CD4-positive, alpha-beta T cell treated with Interleukin-15 for 1 hour (primary cell): Measurements from ENCODE around the gene ITSN1.
"Not testable (repeated sequence)": the region's sequence is repeated elsewhere in the genome, so short reads cannot be mapped to it uniquely, and the experiment has no call there.

Experiments used
- DNase-seq: peaks from one replicate; pipeline ENCODE4 v3.0.0-alpha.2; 2020

The ITSN1 gene

DNA sequence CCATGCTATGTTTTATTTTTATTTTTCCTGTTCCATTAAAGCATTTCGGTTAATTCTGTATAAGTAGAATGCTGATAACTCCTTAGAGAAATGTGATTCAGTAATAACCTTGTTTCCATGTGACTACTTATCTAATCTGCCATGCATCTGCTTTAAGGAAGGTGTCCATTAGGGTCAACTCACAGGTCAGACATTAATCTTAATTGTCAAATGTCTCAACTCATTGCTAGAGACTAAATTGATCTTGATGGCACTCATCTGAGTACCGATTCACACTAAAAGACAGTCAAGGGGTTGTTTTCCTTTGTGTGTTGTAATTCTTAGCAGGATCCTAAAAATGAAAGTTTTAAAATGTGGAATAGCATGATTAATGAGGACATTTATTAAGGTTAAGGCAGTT lies 41.8 kb downstream of the ITSN1 start:
- DNase-seq: no peak

DNA sequence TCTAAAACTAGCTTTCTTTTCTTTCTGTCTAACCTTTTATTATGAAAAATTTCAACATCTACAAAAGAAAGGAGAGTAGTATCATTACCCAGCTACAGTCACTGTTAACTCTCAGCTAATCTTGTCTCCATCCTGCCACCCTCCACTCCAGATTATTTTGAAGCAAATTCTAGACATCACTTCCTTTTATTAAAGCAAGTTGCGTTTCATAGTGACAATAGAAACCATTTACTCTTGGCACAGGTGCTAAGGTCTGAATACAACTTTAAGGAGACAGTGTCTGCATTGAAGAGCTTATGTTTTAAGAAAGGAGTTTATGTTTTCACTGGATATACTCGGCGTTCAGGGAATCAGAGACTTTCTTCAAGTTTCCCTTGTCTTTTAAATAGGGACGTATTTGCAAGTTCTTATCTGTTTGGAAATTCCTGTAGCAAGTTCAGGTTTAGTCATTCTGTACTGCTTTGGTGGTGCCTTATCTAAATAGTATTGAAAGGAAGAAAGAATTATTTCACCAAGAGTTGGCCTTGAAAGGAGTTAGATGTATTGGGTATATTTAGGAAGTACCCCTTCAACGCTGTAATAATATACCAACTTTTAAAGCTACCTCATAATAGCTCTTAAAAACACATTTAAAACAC lies 42.7 kb downstream of the ITSN1 start:
- no peak for DNase-seq

DNA sequence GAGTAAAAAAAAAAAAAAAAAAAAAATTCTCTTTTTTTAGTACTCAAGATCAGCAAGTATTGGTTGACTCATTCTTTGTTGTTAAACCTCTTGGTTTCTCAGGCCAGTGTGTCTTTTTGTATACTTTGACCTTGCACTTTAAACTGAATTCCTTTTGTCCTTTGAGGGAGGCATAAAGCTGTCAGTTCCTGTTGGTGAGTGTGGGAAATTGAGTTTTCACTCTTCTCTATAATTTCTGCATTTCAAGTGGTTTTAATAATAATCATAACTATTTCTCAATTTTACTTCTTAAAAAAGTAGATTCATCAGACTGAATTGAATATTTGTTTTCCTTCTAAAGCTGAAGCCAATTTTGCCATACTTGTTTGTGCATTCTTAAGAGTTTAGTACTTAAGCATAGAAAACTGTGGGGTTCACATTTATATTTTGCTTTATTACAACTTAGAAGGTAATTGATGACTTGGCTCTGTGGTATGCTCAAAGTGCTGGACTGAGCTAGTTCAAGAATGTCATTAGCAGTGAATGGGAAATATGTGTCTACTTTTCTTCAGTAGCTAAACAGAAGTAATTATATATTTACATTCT lies 43.4 kb downstream of the ITSN1 start:
- DNase-seq: no peak

DNA sequence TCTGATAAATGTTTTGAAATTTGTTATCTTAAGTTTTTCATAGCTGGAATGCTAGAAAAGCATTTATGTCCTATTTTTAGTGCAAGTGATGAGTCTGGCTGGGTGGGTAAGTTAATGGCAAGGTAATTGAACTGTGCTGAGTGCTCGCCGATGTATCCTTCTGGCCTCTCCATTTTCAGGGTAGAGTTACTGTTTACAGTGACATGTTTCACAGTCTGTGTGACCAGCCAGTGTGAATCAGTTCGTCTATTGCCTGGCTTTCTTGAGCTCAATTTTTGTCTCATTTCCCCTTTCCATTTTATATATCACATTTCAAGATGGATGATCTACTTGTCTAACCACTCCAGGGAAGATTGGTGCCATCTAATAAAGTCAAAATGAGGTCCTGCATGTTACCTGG lies 44.1 kb downstream of the ITSN1 start:
- DNase-seq: no peak

DNA sequence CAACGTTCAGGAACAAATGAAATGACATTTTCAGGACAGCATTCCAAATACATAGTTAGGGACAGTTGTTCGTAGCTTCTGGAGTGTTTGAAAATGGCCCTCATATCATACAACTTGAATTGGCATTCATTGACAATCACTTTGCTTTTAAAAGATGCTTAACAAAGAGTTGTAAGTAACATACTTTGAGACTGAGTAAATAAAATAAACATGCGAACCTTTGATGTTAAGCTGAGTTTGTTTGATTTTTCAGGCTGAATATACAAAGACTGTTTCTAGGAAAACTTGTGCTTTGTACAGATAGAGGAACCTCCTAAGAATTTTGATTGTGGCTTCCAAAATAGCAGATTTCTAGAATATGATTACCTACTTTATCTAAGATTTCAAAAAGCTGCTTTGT lies 45.3 kb downstream of the ITSN1 start:
- DNase-seq: no peak

DNA sequence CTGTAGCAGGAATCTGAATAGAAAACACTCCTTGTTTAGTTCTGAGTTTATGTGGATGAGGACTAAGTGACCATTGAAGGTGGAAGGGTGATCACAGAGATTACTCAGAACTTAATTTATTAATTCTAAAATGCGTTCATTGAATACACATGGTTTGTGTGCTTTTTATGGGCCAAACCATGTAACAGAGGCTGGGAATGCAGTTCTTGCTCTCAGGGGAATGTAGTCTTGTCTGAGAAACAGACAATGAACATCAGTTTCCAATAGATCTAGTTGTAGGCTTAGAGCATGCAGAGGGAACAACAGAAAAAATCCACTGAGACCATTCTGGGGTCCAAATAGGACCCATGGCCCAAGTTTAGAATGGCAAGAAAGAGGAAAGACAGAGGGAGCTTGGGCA lies 46.1 kb downstream of the ITSN1 start:
- no peak for DNase-seq

DNA sequence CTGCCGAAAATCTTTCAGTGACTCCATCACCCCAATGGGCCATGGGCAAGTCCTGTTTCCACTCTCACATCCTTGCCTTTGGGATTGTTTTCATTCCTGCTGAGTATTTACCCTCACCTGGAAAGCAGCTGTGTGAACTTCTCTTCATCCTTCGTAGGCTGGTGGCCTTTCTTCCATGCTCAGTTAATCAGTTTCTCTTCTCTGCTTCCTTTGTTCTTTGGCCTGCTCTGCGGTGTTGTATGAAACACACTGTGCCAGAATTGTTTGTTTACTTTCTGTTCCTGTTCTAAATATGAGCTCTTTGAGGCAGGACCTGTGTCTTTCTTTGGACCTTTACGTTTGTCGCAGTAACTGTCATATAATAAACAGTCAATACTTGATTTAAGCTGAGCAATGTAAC lies 48.6 kb downstream of the ITSN1 start:
- DNase-seq: no peak

DNA sequence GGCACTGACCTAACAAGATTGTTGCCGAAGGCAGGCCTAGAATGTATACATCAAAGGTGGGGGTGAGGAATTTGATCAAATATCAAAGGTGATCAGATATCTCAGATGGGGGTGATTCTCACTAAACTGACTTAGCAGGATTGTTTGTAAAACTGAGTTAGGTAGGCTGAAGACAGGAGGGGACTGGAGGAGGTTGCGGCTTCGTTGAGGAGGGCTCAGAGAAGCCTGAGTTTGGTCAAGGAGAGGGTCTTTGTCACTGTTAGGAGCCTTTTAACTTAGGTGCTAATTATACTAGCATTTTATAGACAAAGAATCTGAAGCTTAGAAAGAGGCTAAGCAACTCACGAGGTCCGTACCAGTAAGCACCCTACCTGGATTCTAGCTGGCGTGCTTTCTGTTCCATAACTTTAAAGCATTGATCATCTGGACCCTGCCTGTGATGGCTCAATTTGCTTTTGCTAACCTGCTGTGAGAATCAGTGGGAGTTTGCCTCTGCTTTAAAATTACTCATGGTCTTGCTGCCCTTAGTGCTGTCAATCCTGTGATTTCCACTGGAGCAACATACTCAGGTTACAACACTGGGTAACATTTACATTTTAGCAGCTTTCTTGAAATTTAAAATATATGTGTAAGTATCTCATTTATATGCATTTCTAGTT lies 49.8 kb downstream of the ITSN1 start:
- no peak for DNase-seq

DNA sequence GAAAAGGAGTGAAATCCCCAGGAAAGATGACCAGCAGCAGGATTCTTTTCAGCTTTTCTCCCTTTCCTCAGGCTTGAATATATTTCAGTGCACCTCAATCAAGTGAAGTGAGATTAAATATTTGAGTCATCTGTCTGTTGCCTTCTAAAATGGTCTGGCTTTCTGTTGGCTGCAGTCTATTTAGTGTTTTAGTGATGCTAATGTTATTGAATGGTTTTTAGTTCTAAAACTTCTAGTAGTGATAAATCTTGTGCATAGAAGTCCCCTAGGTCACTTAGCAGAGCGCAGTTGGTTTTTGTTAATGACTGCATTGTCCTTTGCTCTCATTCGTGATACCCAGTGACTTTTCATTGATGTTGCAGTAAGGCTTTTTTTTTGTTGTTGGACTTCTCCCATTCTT lies 53.5 kb downstream of the ITSN1 start:
- no peak for DNase-seq

DNA sequence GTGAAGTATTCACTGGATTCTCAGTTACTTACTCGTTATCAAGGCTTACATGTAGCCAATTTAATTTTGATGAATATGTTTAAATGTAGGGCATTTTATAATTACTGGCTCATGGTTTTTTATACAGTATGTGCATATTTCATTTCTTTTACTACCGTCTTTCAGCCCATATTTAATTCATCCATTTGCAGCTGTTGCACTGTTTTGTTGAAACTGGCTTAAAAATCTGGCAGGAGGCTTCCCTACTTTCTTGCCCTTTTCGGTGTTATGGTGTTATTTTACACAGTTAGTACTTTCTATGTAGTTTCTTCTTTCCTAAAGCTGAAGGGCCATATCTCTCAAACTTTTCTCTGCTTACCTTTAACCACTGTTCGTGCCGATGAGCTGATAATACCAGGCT lies 54.2 kb downstream of the ITSN1 start:
- DNase-seq: no peak

DNA sequence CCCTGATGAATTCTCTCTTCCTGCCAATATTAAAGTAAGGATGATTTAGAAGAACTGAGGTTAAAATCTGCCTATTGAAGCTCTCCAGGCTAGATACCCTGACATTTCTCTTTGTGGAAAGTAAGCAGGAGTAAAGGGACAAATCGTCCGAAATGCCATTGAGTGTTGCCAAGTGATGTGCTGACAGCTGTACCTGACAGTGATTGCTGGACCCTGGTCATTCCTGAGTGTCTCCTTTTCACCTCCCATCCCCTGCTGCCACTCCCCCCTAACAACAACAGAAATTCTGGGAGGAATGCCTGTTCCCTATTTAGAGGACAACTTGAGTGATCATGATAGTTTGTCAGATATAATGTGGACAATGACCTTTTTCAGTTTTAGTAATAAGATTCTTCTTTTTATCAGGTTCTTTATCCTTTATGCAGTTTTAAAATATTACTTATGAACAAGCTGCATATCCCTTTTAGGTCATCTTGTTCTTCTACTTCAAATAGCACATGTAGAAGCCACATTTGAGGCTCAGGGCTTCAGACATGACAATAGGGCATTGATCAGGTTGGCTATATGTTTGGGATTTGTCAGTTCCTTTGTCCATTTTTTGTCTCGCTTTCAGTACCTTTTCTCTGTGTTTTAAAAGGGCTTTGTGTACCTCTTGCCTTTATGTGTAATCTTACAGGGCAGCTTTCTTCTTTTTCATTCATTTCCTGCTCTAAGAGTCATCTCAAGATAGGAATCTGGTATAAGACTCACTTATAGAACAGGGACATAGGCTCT lies 56.0 kb downstream of the ITSN1 start:
- DNase-seq: no peak

DNA sequence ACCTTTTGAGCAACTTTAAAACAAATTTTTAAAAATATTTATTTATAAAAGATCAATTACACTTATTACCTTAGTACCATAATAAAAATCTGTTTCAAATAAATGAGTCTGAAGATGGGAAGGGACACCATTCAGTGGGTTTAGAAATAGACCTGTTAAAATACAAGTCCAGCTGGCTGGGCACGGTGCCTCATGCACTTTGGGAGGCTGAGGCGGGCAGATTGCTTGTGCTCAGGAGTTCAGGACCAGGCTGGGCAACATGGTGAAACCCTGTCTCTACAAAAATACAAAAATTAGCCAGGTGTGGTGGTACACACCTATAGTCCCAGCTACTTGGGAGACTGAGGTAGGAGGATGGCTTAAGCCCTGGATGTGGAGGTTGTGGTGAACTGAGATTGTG lies 57.0 kb downstream of the ITSN1 start:
- no peak for DNase-seq

DNA sequence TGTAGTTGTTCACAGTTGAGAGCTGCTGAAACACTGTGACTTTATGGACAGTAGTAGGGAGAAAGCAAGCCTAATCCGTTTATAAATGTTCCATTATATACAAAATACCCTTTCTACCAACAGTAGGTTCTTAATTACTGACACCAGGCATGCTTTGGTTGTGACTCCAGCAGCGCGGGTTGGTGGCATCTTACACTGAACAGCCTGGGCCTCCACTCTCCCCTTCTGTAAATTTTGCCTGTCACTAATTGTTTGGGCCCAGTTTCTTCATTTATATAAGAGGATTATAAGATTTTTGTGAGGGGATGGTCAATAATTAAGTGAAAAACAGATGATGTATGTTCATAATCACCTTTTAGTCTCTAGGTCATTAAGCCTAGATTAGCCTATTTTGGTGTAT lies 58.2 kb downstream of the ITSN1 start:
- no peak for DNase-seq

DNA sequence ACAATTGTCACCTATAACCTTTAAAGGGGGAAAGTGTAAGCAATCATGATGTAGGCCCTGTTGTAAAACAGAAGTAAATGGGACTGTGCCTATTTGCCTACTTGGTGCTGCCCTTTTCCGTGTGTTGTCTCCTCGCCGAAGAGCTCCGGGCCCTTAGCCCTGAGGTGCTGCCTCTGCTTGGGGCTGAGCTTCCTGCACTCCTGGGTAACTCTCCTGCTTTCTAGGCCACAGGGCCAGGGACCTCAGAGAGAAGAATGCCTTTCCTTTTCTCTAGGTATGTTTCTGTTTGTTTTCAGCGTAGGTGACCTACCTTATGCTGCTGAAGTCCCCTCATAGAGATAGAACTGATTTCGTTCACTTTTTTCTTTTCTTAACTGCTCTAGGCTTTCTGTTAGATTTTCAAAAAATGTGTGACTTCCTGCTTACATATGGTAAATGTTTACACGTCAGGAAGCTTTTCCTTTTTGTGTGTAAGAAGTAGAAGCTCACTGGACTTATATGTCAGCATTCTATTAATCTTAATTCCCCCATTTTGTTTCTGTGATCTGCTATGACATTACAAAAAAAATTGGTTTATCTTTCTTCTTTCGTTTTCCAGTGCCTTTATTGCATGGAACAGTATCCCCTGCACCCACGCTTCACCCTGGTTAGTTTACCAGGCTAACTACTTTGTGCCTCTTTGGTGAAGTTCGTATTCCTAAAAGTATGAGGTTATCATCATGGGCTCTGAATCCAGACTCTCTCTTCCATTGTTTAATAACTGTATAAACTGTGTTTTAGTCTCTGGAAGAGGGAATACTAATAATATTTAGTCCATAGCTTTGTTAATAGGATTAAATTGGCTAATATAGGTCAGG lies 61.7 kb downstream of the ITSN1 start:
- DNase-seq: no peak

DNA sequence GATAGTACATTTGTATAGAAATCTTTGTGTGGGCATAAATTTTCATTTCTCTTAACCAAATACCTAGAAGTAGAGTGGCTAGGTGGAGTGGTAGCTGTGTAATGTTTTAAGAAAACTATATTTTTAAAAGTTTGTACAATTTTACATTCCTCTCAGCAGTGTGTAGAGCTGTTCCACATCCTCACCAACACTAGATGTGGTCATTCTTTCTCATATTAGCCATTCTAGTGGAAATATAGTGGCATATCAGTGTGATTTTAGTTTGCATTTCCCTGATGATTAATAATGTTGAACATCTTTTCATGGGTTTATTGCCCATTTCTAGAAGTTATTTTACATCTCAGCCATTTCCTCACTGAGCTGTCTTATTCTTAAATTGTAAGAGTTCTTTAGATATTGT lies 65.5 kb downstream of the ITSN1 start:
- DNase-seq: no peak

DNA sequence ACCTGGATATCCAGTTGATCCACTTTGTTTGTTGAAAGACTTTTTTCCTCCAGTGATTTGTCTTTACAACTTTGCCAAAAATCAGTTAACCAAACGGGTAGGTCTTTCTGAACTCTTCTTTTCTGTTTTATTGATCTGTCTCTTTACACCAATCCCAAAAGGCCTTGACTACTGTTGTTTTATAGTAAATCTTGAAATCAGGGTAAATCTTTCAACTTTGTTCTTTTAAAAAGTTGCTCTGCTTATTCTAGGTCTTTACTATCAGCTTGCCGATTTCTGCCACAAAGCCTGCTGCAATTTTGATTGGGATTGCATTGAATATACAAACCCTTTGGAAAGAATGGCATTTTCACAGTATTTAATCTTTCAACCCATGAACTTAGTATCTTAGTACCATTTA lies 66.6 kb downstream of the ITSN1 start:
- DNase-seq: no peak

DNA sequence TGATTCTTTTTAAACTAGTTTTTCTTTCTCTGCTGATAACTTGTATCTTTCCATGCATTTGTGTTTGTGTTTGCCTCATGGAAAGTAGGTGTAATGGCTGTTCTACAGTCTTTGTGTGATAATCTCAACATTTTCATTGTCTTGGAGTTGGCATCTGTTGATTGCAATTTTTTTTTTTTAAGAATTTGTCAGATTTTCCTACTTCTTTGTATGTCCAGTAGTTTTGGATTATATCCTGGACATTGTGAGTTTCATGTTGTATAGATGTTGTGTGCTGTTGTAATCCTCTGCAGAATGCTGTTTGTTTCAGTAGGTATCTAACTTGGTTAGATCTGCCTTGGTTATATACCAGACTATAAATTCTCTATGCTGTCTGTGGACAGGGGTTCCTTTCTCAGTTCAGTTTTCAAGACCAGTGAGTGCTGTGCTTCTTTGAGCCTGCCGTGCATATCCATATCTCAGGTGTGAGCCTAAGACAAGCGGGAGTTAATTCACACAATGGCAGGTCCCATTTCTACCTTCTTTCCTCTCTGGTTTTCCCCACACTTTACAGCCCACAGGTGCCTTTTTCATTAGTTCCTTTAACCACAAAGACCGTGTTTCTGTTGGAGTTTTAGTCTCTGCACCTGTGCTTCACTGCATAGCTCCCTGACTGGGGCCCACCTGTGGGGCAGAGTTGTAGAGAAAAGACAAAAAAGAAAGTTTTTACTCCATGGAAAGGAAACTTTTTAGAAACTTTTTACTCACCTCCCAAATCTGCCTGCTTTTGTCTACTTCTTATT lies 69.9 kb downstream of the ITSN1 start:
- DNase-seq: no peak

DNA sequence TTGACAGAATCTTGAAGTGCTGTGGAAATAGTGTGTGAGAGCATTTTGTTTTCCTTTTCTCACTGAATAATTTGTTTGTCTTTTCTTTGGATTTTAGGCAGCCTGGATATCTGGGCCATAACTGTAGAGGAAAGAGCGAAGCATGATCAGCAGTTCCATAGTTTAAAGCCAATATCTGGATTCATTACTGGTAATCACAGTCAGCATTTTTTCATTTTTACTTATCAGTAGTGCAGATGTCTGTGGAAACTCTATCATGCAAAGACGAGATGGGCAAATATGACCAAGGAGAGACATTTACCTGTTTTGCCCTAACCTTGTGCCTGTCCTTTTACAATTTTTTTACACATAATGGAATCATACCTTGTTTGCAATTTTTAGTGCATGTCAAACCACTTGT lies 78.8 kb downstream of the ITSN1 start:
- no peak for DNase-seq

DNA sequence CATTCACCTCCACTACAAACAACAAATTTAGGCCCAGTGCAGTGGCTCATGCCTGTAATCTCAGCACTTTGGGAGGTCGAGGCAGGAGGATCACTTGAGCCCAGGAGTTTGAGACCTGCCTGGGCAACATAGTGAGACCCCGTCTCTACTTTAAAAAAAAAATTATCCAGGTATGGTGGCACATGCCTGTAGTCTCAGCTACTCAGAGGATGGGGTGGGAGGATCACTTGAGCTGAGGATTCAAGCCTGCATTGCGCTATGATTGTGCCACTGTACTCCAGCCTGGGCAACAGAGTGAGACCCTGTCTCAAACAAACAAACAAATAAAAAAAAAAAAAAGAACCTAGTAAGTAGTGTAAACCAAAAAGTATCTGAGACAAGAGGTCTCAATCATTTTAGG lies 86.8 kb downstream of the ITSN1 start:
- not testable (repeated sequence) for DNase-seq

DNA sequence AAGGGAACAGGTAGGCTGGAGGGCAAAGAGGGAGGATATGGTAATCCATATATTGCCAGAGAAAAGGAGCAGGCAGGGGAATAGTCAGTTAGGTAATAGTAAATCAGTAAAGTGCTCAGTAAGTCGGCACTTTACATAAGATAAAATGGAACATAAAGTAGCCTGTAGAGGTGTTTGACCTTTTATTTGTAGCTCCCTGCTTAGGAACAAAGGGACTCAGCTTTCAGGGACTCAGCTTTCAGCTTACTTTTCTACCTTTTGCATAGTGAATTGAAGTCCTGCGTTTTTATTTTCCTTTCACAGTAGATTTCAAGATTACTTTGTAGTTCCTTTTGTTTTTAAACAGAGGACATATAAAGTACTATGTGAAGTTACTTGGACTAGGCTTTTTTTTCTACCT lies 87.3 kb downstream of the ITSN1 start:
- no peak for DNase-seq

DNA sequence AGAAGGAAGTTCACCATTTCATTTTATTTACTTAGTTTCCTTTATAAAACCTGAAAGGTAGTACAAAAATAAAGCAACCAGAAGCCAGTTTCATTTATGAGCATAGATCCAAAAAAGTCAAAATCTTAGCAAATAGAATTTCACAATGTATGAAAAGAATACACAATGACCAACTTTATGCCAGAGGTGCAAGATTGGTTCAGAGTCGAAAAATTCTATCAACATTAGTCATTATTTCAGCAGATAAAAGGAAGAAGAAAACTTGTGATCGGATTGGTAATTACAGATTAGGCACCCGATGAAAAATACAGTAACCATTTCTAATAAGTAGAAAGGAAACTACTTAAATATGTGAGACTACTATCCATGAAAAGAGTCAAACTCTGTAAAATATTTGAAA lies 89.1 kb downstream of the ITSN1 start:
- no peak for DNase-seq

DNA sequence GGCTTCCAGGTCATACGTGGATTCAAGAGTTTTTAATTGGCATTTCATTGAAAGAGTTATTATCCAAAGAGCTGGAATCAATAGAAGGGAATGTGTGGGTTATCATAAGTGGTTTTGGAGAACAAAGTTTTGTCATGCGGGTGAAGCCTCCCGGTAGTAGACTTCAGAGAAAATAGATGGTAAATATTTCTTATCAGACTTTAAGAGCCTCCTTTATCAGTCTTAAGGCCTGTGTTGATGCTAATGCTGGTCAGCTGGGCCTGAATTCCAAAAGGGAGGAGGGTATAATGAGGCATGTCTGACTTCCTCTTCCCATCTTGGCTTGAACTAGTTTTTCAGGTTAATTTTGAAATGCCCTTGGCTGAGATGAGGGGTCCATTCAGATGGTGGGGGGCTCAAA lies 89.7 kb downstream of the ITSN1 start:
- no peak for DNase-seq
